GM12892 (cell line): ENCODE results near the gene WWP2.

ENCODE experiments used
- DNase-seq: peaks from one replicate; pipeline ENCODE4 v3.0.0; 2011; ENCODE audit not compliant: insufficient read length
- FAIRE-seq: peaks from 2 replicates; lab custom pipeline; 2011; peaks lifted over from hg19 to GRCh38; lab: Jason Lieb, UNC
- POLR2A ChIP-seq: IDR thresholded peaks from 2 replicates; pipeline ENCODE4 v1.6.1; 2011; ENCODE audit warnings: low read depth, low read length, control low read depth
- POLR2AphosphoS5 ChIP-seq: IDR thresholded peaks from 2 replicates; pipeline ENCODE4 v1.6.1; 2011; ENCODE audit warnings: low read depth, low read length, control low read depth
- TAF1 ChIP-seq: IDR thresholded peaks from 2 replicates; pipeline ENCODE4 v1.6.1; 2011; ENCODE audit warnings: low read depth, mild to moderate bottlenecking, control low read depth, low read length, borderline replicate concordance

WWP2 gene

DNA sequence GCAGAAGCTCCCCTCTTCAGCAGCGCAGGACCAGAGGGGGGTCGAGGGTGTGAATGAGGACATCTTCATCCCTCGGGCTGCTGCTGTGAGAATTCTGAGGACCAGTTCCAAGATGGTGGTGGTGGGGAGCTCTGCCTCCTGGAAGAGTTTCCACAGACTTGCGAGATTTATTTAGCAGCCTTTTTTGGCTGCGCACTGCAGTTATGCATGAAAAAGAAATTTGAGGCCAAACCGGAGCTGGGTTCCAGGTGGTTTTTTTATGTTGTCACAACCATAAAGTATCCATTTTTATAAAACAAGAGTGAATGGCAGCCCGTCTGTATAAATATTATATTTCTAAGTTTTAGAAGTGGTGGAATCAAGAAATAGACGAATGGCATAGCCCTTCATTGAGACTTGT is 112.1 kb downstream of the WWP2 start:
- DNase-seq = no peak
- TF ChIP-seq TAF1 = no peak
- no peak for TF ChIP-seq POLR2A
- no peak for TF ChIP-seq POLR2AphosphoS5
- no peak for FAIRE-seq

DNA sequence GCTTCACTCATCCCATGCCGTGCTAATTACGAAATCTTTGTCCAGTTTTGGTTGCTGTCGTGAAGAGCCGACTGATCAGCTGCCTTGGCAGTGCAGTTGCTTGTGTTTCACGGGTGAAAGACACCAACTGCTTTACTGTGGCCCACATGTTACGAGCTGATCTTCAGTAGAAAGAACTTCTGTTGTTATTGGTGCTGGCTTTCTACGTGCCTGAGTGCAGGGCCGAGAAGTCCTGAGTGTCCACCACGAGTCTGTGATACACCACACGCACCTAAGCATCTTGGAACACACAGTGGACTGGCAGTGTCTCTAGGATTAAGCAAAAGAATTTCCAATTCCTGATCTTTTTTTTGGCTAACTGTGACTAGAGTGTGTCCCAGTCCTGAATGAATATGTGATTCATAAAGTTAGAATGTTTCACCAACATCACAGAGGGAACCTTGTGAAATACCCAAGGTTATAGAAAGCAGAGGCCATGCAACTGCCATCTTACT is 118.6 kb downstream of the WWP2 start:
- DNase-seq (no peak), FAIRE-seq (no peak)
- no peak for TF ChIP-seq POLR2AphosphoS5
- no peak for TF ChIP-seq TAF1
- no peak for TF ChIP-seq POLR2A

DNA sequence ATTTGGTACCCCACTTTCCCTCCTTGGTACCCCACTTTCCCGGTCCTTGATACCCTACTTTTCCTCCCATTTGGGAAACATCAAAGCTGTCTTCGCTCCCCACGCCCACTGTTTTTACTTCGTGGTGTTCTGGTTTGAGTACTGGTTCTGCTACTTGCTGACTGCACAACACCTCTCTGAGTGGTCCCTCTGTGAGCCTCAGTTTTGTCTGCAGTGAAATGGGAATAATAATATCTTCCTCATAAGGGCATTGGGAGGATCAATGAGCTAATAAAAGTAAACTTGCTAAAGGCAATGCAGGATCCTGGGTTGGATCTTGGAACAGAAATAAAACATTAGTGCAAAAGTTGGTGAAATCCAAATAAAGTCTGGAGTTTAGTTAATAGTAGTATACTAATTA is 119.0 kb downstream of the WWP2 start:
- DNase-seq = no peak
- no peak for FAIRE-seq
- no peak for TF ChIP-seq POLR2AphosphoS5
- TF ChIP-seq POLR2A = no peak
- no peak for TF ChIP-seq TAF1

DNA sequence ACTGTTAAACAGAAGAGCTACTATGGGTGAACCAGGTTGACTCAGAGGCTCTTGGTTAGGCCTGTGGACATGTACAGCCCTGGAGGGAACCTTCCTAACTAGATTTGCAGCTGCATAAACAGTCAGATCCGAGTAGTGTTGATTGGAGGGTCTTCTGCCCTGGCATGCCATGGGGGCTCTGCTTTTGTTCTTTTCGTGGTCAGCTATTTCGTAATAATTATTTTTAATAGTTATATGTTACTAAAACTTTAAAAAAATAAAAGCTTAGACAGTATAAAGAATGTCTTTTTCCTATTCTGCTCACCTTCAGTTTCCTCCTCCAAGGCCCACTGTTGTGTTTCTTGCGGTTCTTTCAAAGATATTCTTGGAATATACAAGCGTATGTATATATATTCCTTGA is 121.6 kb downstream of the WWP2 start:
- DNase-seq = no peak
- no peak for FAIRE-seq
- no peak for TF ChIP-seq POLR2A
- TF ChIP-seq POLR2AphosphoS5 = no peak
- TF ChIP-seq TAF1 = no peak

DNA sequence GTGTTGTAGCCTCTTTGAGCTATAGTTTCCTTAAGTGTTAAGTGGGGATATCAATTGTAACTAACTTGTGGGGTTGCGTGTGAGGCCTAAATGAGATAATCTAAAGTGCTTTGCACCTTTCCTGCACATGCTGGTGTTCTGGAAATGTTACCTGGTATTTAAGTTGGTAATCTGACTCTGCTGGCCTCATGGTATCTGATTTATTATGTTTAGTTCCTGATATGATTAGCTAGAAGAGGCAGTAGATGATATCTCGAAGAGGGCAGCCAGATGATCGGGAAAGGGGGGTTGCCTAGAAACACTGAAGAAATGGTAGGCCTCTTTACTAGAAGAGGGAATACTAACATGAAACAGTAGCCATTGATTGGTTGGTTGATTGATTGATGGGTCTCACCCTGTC is 123.6 kb downstream of the WWP2 start:
- no peak for DNase-seq
- FAIRE-seq = no peak
- TF ChIP-seq POLR2A (no peak), TAF1 (no peak), POLR2AphosphoS5 (no peak)

DNA sequence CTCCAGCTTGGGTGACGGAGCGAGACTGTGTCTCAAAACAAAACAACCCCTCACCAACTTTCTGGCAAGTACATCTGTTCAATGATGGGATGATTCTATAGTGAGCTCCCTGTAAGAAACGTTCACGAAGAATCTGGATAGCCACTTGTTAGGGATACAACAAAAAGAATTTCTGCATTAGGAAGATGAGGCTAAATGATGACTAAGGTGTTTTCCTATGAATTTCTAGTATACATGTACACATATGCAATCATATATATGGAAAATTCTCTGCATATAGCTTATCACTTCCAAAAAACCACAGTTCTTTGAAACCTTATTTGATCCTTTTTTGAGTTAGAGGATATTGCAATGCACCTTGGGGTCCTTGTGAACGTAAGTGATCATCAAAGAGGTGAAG is 124.6 kb downstream of the WWP2 start:
- no peak for TF ChIP-seq POLR2A
- no peak for TF ChIP-seq TAF1
- no peak for TF ChIP-seq POLR2AphosphoS5
- DNase-seq = no peak
- FAIRE-seq = no peak

DNA sequence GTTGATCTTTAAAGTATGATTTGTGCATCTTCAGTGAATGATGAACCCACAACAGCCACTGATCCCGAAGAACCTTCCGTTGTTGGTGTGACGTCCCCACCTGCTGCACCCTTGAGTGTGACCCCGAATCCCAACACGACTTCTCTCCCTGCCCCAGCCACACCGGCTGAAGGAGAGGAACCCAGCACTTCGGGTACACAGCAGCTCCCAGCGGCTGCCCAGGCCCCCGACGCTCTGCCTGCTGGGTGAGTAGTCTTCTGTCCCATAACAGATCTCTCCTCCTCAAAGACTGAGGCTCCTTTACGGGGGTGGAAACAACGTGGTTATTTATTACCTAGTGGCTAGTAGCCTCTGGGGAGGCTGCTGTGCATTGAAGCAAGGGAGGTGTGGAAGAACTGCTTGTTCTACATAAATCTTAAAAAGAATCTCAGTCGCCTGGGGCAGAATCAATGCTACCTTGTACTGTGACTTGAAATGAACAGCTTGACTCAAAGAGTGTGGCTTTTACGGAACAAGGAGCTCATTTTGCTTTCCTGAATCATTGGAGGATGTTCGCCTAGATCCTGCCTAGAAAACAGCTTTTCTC is 126.0 kb downstream of the WWP2 start:
- DNase-seq (no peak), FAIRE-seq (no peak)
- TF ChIP-seq TAF1 = no peak
- no peak for TF ChIP-seq POLR2A
- no peak for TF ChIP-seq POLR2AphosphoS5

DNA sequence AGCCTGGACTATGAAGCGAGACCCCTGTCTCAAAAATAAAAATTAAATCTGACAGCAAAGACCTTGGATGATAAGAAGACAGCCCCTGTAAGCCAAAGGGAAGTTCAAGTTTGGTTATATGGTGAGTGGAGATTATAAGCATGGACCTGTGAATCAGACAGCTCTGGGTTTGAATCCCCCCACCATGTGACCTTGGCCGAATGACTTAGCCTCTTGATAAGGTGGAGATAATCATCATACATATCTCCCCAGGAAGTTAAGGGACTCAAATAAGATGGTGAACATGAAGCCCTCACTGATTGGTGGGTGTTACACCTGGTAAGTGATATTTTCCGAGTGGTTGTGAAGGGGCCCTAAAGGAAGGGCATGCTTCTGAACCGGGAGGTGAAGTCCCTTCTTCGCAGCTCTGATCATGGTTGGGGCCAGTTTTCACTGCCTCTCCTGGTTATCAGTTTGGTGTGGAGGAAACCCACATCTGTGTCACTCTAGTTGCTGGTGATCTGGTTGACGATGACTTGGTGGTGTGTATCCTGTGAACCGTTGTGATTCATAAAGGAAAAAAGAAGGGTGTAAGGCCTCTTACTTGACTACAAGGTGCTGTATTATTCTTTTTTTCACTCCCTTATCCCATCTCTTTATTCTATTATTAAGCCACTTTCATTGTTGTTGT is 127.3 kb downstream of the WWP2 start:
- TF ChIP-seq TAF1 (no peak), POLR2AphosphoS5 (no peak), POLR2A (no peak)
- DNase-seq (no peak), FAIRE-seq (no peak)

DNA sequence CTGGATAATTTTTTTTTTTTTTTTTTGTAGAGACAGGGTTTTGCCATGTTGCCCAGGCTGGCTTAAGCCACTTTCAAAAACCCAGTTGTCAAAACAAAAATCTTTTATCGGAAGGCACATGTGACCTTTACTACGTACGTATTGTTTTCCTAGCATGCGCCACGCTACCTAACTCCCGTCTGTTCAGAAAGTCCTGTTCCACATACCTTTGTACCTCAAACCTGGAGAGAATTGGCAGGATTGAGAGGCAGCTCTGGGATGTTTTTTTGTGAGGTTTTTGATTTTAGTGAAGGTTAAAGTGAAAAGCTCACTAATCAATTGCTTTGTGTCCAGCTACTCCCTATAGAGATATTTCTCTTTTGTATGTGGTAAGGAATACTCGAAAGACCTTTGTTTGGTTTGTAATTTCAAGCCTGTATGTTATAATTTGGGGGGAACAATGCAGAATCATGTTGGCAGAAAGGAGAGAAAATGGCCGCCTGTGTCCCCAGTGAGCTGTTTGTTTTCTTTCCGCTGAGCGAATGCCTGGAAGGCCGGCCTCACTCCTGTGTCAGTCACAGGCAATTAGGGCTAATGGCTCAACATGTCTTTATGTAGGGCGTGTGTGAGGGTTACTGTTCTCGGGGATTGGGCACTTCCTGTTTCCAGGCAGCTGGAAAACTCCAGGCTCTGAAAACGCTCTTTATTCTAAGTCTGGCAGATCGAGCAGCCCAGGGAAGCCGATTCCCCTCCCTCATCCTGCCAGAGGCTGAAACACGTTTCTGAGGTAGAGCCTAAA is 128.2 kb downstream of the WWP2 start:
- TF ChIP-seq TAF1 = no peak
- TF ChIP-seq POLR2AphosphoS5 = no peak
- TF ChIP-seq POLR2A = no peak
- FAIRE-seq (no peak), DNase-seq (no peak)

DNA sequence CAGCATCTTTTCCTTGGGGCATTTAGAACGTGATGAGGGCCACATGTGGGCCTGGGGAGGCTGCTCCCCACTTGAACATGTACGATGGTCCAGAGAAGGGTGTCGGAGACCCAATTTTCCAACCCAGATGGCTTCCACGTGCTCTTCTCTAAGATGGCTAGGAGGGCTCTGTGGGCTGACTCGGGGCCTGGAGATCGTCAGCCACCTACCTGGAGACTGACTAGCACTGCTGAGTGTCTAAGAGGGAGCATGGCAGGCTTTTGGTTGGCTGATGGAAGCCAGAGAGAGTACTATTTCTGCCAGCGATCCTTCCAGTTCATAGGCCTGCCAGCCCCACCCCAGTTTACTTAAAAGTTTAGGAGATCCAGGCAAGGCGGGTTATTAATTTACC is 128.8 kb downstream of the WWP2 start:
- FAIRE-seq (no peak), DNase-seq (no peak)
- TF ChIP-seq POLR2AphosphoS5 (no peak), TAF1 (no peak), POLR2A (no peak)

DNA sequence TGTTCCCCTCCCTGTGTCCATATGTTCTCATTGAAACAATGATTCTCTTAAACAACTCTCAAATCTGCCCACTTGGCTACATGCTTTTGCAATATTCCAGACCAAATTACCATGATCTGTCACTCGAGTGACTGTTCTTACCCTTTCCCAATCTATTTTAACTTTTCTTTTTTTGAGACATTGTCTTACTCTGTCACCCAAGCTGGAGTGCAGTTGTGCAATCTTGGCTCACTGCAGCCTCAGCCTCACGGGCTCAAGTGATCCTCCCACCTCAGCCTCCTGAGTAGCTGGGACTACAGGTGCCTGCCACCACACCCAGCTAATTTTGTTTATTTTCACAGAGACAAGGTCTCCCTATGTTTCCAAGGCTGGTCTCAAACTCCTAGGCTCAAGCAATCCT is 130.2 kb downstream of the WWP2 start:
- no peak for FAIRE-seq

DNA sequence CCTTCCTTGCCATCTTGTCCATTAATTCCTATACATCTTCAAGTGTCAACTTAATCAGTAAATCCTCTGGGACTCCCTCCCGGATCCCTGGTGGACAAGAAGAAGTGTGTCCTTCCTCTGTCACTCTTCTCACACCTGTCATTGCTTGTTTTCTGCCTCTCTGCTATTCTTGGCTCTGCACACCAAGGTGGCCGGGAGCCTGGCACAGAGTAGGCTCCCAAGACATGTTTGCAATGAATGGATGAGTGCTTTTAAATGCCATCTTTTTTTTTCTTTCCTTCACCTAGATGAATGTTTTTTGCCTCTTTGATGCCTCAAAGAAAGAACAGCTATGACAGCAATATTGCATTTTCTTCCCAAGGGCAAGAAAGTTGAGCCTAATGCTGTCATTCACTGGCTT is 131.0 kb downstream of the WWP2 start:
- TF ChIP-seq POLR2AphosphoS5 (no peak), POLR2A (no peak), TAF1 (no peak)
- no peak for FAIRE-seq
- DNase-seq = no peak

More for the DNA sequence above, 130.2 kb downstream of the WWP2 start:
- TF ChIP-seq POLR2A (no peak), TAF1 (no peak), POLR2AphosphoS5 (no peak)
- DNase-seq = no peak
